Measurements from ENCODE around the gene TRIM41. TPM values are rescaled to one million over a fixed set of nuclear protein-coding genes. Genes with fewer than 3 reads are reported as not detected.

TRIM41 gene
- total RNA-seq, 1 donor from 2014 or later, result 26.9 TPM

GRCh38 chr5:181197326-181197951 is 25.6 kb upstream of the TRIM41 start:
- no peak for ATAC-seq
- Histone ChIP-seq H3K4me3 (no peak overlapping the region), H3K36me3 (no peaks in the 10 kb centered on the region), H3K9me3 (no peaks in the 10 kb centered on the region), H3K4me1 (peaks cover 2% of the 10 kb centered on the region), H3K27ac (no peak overlapping the region), H3K27me3 (no peaks in the 10 kb centered on the region)
- intact Hi-C loops (cut with DNase I), result no loop called here
- no peak for DNase-seq
- no peak for TF ChIP-seq CTCF (IDR thresholded peaks at IDR 0.05)

DNA sequence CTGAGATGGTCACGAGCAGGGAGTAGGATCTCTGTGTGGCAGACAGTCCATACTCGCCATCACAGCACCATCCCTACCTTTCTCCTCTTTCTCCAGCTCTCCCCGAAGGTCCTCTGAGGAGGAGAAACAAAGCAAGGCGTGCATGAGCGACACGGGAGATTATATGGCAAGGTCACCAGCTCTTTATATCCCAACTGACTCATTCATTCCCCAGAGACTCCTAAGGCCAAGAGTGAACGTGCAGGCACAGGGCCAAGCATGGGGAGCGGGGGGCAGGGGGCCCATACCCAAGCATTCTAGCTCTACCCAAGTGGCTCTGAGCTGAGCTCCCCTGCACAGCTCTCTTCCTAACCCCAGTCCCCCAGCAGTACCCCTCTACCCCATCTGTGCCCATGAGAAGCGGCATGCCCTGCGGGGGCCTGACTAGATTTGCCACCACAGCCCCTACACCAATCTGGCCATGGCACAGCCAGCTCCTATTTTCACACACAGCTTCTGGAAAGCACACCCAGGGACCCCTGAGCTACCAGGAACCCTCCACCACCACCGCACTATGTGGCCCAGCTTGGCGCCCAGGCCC is 24.9 kb upstream of the TRIM41 start:
- no peaks in the 10 kb centered on the region for H3K9me3 ChIP-seq
- peaks cover 5% of the 10 kb centered on the region for H3K4me1 ChIP-seq
- H3K27ac ChIP-seq, result no peak overlapping the region
- DNase-seq (no peak), ATAC-seq (no peak)
- no peaks in the 10 kb centered on the region for H3K36me3 ChIP-seq
- H3K27me3 ChIP-seq, result no peaks in the 10 kb centered on the region
- intact Hi-C loops (cut with DNase I), result no loop called here
- H3K4me3 ChIP-seq, result no peak overlapping the region
- no peak for TF ChIP-seq CTCF (IDR thresholded peaks at IDR 0.05)

- no peak for TF ChIP-seq CTCF (IDR thresholded peaks at IDR 0.05)
- ATAC-seq, result no peak
- peaks cover 13% of the 10 kb centered on the region for H3K4me1 ChIP-seq
- no peaks in the 10 kb centered on the region for H3K9me3 ChIP-seq
- no peak for DNase-seq
- H3K4me3 ChIP-seq, result no peak overlapping the region
- no peaks in the 10 kb centered on the region for H3K36me3 ChIP-seq
- intact Hi-C loops (cut with DNase I), result no loop called here
- H3K27me3 ChIP-seq, result no peaks in the 10 kb centered on the region
- no peak overlapping the region for H3K27ac ChIP-seq
These were observed 24.1 kb upstream of the TRIM41 start for GRCh38 chr5:181198905-181199519.

DNA sequence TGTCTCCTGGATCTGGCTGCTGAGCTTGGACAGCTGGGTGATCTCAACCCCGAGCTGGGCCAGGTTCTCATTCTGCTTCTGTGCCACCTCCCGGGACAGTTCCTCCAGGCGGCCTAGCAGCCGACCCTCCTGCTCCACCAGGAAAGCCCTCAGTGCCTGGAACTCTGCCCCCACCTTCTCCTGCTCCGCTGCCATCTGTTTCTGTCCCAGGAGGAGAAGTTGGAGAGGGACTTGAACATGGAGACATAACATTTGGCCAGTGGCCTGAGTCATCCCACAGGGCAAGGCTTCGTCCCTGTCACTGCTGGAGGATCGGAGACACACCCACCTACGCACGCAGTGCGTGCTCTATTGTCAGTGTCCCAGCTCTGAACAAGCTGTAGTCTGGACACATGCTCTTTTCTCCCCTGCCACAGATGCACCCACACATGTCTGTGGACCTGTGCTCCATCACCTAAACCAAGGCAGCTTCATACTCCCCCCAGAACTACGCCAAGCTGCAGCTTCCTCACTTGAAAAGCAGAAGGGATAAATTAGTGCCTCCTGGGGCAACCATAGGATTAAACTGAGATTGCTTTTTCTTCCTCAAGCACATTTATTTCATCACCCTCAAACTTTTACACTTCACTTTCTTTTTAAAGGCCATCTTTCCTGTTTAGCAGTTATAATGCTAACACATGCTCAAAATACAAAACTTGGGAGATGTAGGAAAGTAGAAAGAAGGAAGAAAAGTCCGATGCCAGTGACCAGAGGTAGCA is 23.0 kb upstream of the TRIM41 start:
- intact Hi-C loops (cut with DNase I), result no loop called here
- DNase-seq, result no peak

DNA sequence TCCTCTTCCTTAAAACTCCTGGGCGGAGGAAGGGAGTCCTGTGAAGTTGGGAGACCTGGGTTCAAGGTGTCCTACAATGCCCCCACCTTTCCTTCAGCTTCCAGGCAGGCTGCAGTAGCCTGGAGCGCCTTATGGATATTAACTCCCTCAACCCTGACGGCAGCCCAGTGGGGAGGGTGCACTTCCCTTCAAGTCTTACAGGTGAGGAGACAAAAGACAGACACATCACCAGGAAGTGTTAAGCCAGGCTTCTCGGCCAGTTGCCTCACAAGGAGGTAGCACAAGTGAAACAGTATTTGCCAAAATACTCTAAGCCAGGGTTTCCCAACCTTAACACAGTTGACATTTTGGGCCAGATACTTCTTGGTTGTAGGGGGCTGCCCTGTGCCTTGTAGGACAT is 22.3 kb upstream of the TRIM41 start:
- H3K4me1 ChIP-seq, result peaks cover 16% of the 10 kb centered on the region
- DNase-seq, result no peak
- ATAC-seq, result no peak
- no peak overlapping the region for H3K4me3 ChIP-seq
- no peaks in the 10 kb centered on the region for H3K9me3 ChIP-seq
- no peaks in the 10 kb centered on the region for H3K36me3 ChIP-seq
- no peak overlapping the region for H3K27ac ChIP-seq
- H3K27me3 ChIP-seq, result no peaks in the 10 kb centered on the region
- intact Hi-C loops (cut with DNase I), result no loop called here
- no peak for TF ChIP-seq CTCF (IDR thresholded peaks at IDR 0.05)

More for the DNA sequence above, 23.0 kb upstream of the TRIM41 start:
- H3K9me3 ChIP-seq, result no peaks in the 10 kb centered on the region
- no peaks in the 10 kb centered on the region for H3K27me3 ChIP-seq
- no peak overlapping the region for H3K27ac ChIP-seq
- no peak overlapping the region for H3K4me3 ChIP-seq
- H3K36me3 ChIP-seq, result no peaks in the 10 kb centered on the region
- ATAC-seq, result no peak
- H3K4me1 ChIP-seq, result peaks cover 14% of the 10 kb centered on the region
- no peak for TF ChIP-seq CTCF (IDR thresholded peaks at IDR 0.05)
